Endodermal cell (in vitro differentiated cells): Measurements from ENCODE around the gene SQSTM1. TPM values are rescaled to one million over a fixed set of nuclear protein-coding genes. Genes with fewer than 3 reads are reported as not detected.

Experiments
- DNase-seq: peaks from one replicate; pipeline ENCODE4 v3.0.0-alpha.2; 2017
- H3K27ac ChIP-seq: 2 replicates; pipeline ENCODE4 v1.5.1; 2013; ENCODE audit warnings: mild to moderate bottlenecking, low read depth, low read length, moderate library complexity
- H3K27me3 ChIP-seq: 2 replicates; pipeline ENCODE4 v1.6.1; 2013; ENCODE audit warnings: mild to moderate bottlenecking, low read length, moderate library complexity; ENCODE audit not compliant: insufficient read depth, control insufficient read depth, poor library complexity, severe bottlenecking
- H3K36me3 ChIP-seq: 2 replicates; pipeline ENCODE4 v1.7.0; 2013; ENCODE audit warnings: mild to moderate bottlenecking, low read length, moderate library complexity; ENCODE audit not compliant: control insufficient read depth, insufficient read depth
- H3K4me1 ChIP-seq: one replicate; pipeline ENCODE4 v1.7.0; 2013; ENCODE audit warnings: low read length; ENCODE audit not compliant: control insufficient read depth, insufficient read depth
- H3K4me3 ChIP-seq: 2 replicates; pipeline ENCODE4 v1.5.1; 2013; ENCODE audit warnings: mild to moderate bottlenecking, low read length, moderate library complexity
- H3K9ac ChIP-seq: 2 replicates; pipeline ENCODE4 v1.6.1; 2013; ENCODE audit warnings: mild to moderate bottlenecking, low read length, moderate library complexity; ENCODE audit not compliant: poor library complexity, severe bottlenecking; ENCODE audit errors: extremely low read depth
- H3K9me3 ChIP-seq: 2 replicates; pipeline ENCODE4 v1.6.1; 2013; ENCODE audit warnings: mild to moderate bottlenecking, low read length, moderate library complexity; ENCODE audit not compliant: control insufficient read depth
- H3K27ac Mint-ChIP-seq: 2 replicates; pipeline ENCODE4 v1.8.0; 2020; ENCODE audit warnings: mixed read lengths
- H3K27me3 Mint-ChIP-seq: 2 replicates; pipeline ENCODE4 v1.8.0; 2021; ENCODE audit warnings: mild to moderate bottlenecking, mixed read lengths; ENCODE audit not compliant: insufficient read depth
- H3K36me3 Mint-ChIP-seq: 2 replicates; pipeline ENCODE4 v1.8.0; 2020; ENCODE audit warnings: low read depth, mixed read lengths
- H3K4me1 Mint-ChIP-seq: 2 replicates; pipeline ENCODE4 v1.8.0; 2020; ENCODE audit warnings: mixed read lengths
- H3K4me3 Mint-ChIP-seq: 2 replicates; pipeline ENCODE4 v1.8.0; 2020; ENCODE audit warnings: mild to moderate bottlenecking, moderate library complexity, mixed read lengths
- H3K9me3 Mint-ChIP-seq: 2 replicates; pipeline ENCODE4 v1.8.0; 2020; ENCODE audit warnings: mild to moderate bottlenecking, mixed read lengths
- CTCF ChIP-seq: fragments of 200-600 bp; sonication (generic); conservative IDR thresholded peaks from 2 replicates; pipeline ENCODE4 v1.5.0; 2021; ENCODE audit warnings: antibody characterized with exemption, mild to moderate bottlenecking
- WGBS, 2 experiments: methylation state at CpG; one replicate each; pipeline versions ENCODE4 v1.1.5 to v1.1.7; 2013; ENCODE audit warnings: missing lambda C conversion rate in 2 of 2, mixed read lengths in 1 of 2; ENCODE audit not compliant: insufficient coverage in 1 of 2, insufficient read length in 1 of 2; 5-methylcytosine and 5-hydroxymethylcytosine counted together
- total RNA-seq, 2 donors: library from RNA; stranded (reverse); fragmentation: NEBNext Ultra II Directional in 1 of 2; extraction: Animal tissue kit (Norgen Biotek cat#: 25700) in 1 of 2; gene quantifications; 2 replicates in 1 of 2; 3 replicates in 1 of 2; pipeline ENCODE4 v1.2.1, GENCODE V29; 2021

Gene SQSTM1
- total RNA-seq, 2 donors from 2014 or later, result 134 to 172 TPM

- no peaks in the 10 kb centered on the region for H3K9me3 Mint-ChIP-seq
- Histone ChIP-seq H3K4me1 (peaks cover 22% of the 10 kb centered on the region), H3K9me3 (no peaks in the 10 kb centered on the region), H3K4me3 (peak overlapping the region; percentile 88), H3K27ac (peak overlapping the region; percentile 73), H3K9ac (peak overlapping the region; percentile 93), H3K27me3 (no peaks in the 10 kb centered on the region), H3K36me3 (peaks cover 30% of the 10 kb centered on the region)
- no peaks in the 10 kb centered on the region for H3K27me3 Mint-ChIP-seq
- peaks cover 38% of the 10 kb centered on the region for H3K36me3 Mint-ChIP-seq
- peaks cover 29% of the 10 kb centered on the region for H3K4me1 Mint-ChIP-seq
- TF ChIP-seq CTCF, result peak; percentile 39
- DNase-seq, result peak; percentile 94
- WGBS, 2 experiments, result 0% methylated on average over 24 to 53 of the region's 54 CpGs
- peak overlapping the region; percentile 90 for H3K4me3 Mint-ChIP-seq
- H3K27ac Mint-ChIP-seq, result peak overlapping the region; percentile 97
These were observed 773 bp downstream of the SQSTM1 start for GRCh38 chr5:179821298-179822058.

GRCh38 chr5:179822059-179822432, 1.3 kb downstream of the SQSTM1 start:
- 85 to 93% methylated on average over 3 of the region's 3 CpGs for WGBS, 2 experiments
- Histone ChIP-seq H3K27ac (no peak overlapping the region), H3K4me3 (peak overlapping the region; percentile 88), H3K4me1 (peaks cover 22% of the 10 kb centered on the region), H3K9ac (peak overlapping the region; percentile 93), H3K27me3 (no peaks in the 10 kb centered on the region), H3K36me3 (peaks cover 36% of the 10 kb centered on the region), H3K9me3 (no peaks in the 10 kb centered on the region)
- Mint-ChIP-seq H3K4me3 (peak overlapping the region; percentile 90), H3K27me3 (no peaks in the 10 kb centered on the region), H3K9me3 (no peaks in the 10 kb centered on the region), H3K36me3 (peaks cover 43% of the 10 kb centered on the region), H3K4me1 (peaks cover 29% of the 10 kb centered on the region), H3K27ac (no peak overlapping the region)
- DNase-seq, result no peak
- no peak for TF ChIP-seq CTCF

- H3K36me3 ChIP-seq, result peaks cover 38% of the 10 kb centered on the region
- peak overlapping the region; percentile 88 for H3K4me3 ChIP-seq
- no peak for TF ChIP-seq CTCF
- peak overlapping the region; percentile 64 for H3K27ac Mint-ChIP-seq
- no peak overlapping the region for H3K27ac ChIP-seq
- 80% methylated on average over 5 to 8 of the region's 8 CpGs for WGBS, 2 experiments
- peaks cover 48% of the 10 kb centered on the region for H3K36me3 Mint-ChIP-seq
- no peaks in the 10 kb centered on the region for H3K27me3 Mint-ChIP-seq
- H3K4me1 Mint-ChIP-seq, result peaks cover 29% of the 10 kb centered on the region
- no peaks in the 10 kb centered on the region for H3K9me3 Mint-ChIP-seq
- no peaks in the 10 kb centered on the region for H3K27me3 ChIP-seq
- H3K9me3 ChIP-seq, result no peaks in the 10 kb centered on the region
- no peak overlapping the region for H3K9ac ChIP-seq
- peak overlapping the region; percentile 90 for H3K4me3 Mint-ChIP-seq
- peaks cover 22% of the 10 kb centered on the region for H3K4me1 ChIP-seq
- DNase-seq, result peak; percentile 51
These were observed 1.8 kb downstream of the SQSTM1 start for GRCh38 chr5:179822444-179822990.
